ENCODE results near the gene BPTF.
A peak's percentile ranks its signal among the peaks of the same experiment; 100 is the strongest.

BPTF gene

GRCh38 chr17:67830440-67830839, 5.1 kb downstream of the BPTF start:
- Histone ChIP-seq H3K79me2 (ENCODE audit: control insufficient read depth, insufficient read depth, low read length) (peaks cover 64% of the 10 kb centered on the region), H2BK5ac (ENCODE audit: low read length) (no peak overlapping the region), H3K4me3 (ENCODE audit: low read length) (no peak overlapping the region), H3K23ac (ENCODE audit: low read length) (no peak overlapping the region), H2AK5ac (ENCODE audit: low read length) (no peak overlapping the region), H3K4ac (ENCODE audit: low read depth, low read length) (no peak overlapping the region), H3K18ac (ENCODE audit: low read length) (no peak overlapping the region), H2BK120ac (ENCODE audit: low read depth, low read length) (no peak overlapping the region), H3K9ac (ENCODE audit: low read length) (peak overlapping the region; percentile 15), H3K4me2 (ENCODE audit: low read length) (peak overlapping the region; percentile 31), H3K79me1 (ENCODE audit: low read length) (peaks cover 9% of the 10 kb centered on the region), H3K56ac (ENCODE audit: low read length) (peak overlapping the region; percentile 19), H3K4me1 (ENCODE audit: control insufficient read depth, low read depth, low read length) (peaks cover 9% of the 10 kb centered on the region), H3K36me3 (ENCODE audit: control insufficient read depth, insufficient read depth, low read length) (no peaks in the 10 kb centered on the region), H3K27me3 (ENCODE audit: insufficient read depth, low read length, poor library complexity) (no peaks in the 10 kb centered on the region), H4K8ac (ENCODE audit: low read depth, low read length) (no peak overlapping the region), H3K27ac (ENCODE audit: low read depth, low read length) (no peak overlapping the region), H4K5ac (ENCODE audit: low read length) (no peak overlapping the region), H2BK15ac (replicated peaks; ENCODE audit: low read depth) (no peak overlapping the region)
- WGBS (ENCODE audit: extremely low coverage, insufficient coverage, low lambda C conversion rate), result no CpG with 5 or more reads among the region's 6 CpGs
- peak; percentile 64 for DNase-seq

- no peak overlapping the region for H3K4me3 ChIP-seq (ENCODE audit: low read length)
- peaks cover 68% of the 10 kb centered on the region for H3K79me2 ChIP-seq (ENCODE audit: control insufficient read depth, insufficient read depth, low read length)
- H2BK5ac ChIP-seq (ENCODE audit: low read length), result no peak overlapping the region
- no peak overlapping the region for H4K5ac ChIP-seq (ENCODE audit: low read length)
- H3K18ac ChIP-seq (ENCODE audit: low read length), result no peak overlapping the region
- no peak overlapping the region for H2BK15ac ChIP-seq (replicated peaks; ENCODE audit: low read depth)
- no peak overlapping the region for H3K4ac ChIP-seq (ENCODE audit: low read depth, low read length)
- no peak overlapping the region for H4K8ac ChIP-seq (ENCODE audit: low read depth, low read length)
- no peak for DNase-seq
- H3K27ac ChIP-seq (ENCODE audit: low read depth, low read length), result no peak overlapping the region
- H3K4me1 ChIP-seq (ENCODE audit: control insufficient read depth, low read depth, low read length), result peaks cover 9% of the 10 kb centered on the region
- no peak overlapping the region for H2AK5ac ChIP-seq (ENCODE audit: low read length)
- H3K79me1 ChIP-seq (ENCODE audit: low read length), result peaks cover 9% of the 10 kb centered on the region
- no peak overlapping the region for H3K9ac ChIP-seq (ENCODE audit: low read length)
- H2BK120ac ChIP-seq (ENCODE audit: low read depth, low read length), result no peak overlapping the region
- no peaks in the 10 kb centered on the region for H3K36me3 ChIP-seq (ENCODE audit: control insufficient read depth, insufficient read depth, low read length)
- no peaks in the 10 kb centered on the region for H3K27me3 ChIP-seq (ENCODE audit: insufficient read depth, low read length, poor library complexity)
- H3K56ac ChIP-seq (ENCODE audit: low read length), result peak overlapping the region; percentile 56
- H3K4me2 ChIP-seq (ENCODE audit: low read length), result no peak overlapping the region
- H3K23ac ChIP-seq (ENCODE audit: low read length), result peak overlapping the region; percentile 80
- WGBS (ENCODE audit: extremely low coverage, insufficient coverage, low lambda C conversion rate), result no CpG with 5 or more reads among the region's 4 CpGs
These were observed 6.0 kb downstream of the BPTF start for GRCh38 chr17:67831268-67831667.

GRCh38 chr17:67833134-67833533, 7.8 kb downstream of the BPTF start:
- DNase-seq, result no peak

GRCh38 chr17:67833946-67834631, 8.8 kb downstream of the BPTF start:
- no peak overlapping the region for H3K27ac ChIP-seq (ENCODE audit: low read depth, low read length)
- no peak overlapping the region for H3K9ac ChIP-seq (ENCODE audit: low read length)
- WGBS (ENCODE audit: extremely low coverage, insufficient coverage, low lambda C conversion rate), result no CpG with 5 or more reads among the region's 3 CpGs
- H4K5ac ChIP-seq (ENCODE audit: low read length), result no peak overlapping the region
- H3K4me1 ChIP-seq (ENCODE audit: control insufficient read depth, low read depth, low read length), result peaks cover 9% of the 10 kb centered on the region
- H3K4me3 ChIP-seq (ENCODE audit: low read length), result no peak overlapping the region
- no peak overlapping the region for H2AK5ac ChIP-seq (ENCODE audit: low read length)
- no peak overlapping the region for H3K4ac ChIP-seq (ENCODE audit: low read depth, low read length)
- peaks cover 70% of the 10 kb centered on the region for H3K79me2 ChIP-seq (ENCODE audit: control insufficient read depth, insufficient read depth, low read length)
- H3K36me3 ChIP-seq (ENCODE audit: control insufficient read depth, insufficient read depth, low read length), result no peaks in the 10 kb centered on the region
- no peak overlapping the region for H4K8ac ChIP-seq (ENCODE audit: low read depth, low read length)
- no peak overlapping the region for H2BK15ac ChIP-seq (replicated peaks; ENCODE audit: low read depth)
- no peak overlapping the region for H3K18ac ChIP-seq (ENCODE audit: low read length)
- peaks cover 9% of the 10 kb centered on the region for H3K79me1 ChIP-seq (ENCODE audit: low read length)
- H2BK5ac ChIP-seq (ENCODE audit: low read length), result no peak overlapping the region
- no peak overlapping the region for H2BK120ac ChIP-seq (ENCODE audit: low read depth, low read length)
- no peaks in the 10 kb centered on the region for H3K27me3 ChIP-seq (ENCODE audit: insufficient read depth, low read length, poor library complexity)
- H3K23ac ChIP-seq (ENCODE audit: low read length), result no peak overlapping the region
- DNase-seq, result peak; percentile 64
- H3K4me2 ChIP-seq (ENCODE audit: low read length), result no peak overlapping the region
- H3K56ac ChIP-seq (ENCODE audit: low read length), result no peak overlapping the region

More at GRCh38 chr17:67833134-67833533, 7.8 kb downstream of the BPTF start:
- no peaks in the 10 kb centered on the region for H3K36me3 ChIP-seq (ENCODE audit: control insufficient read depth, insufficient read depth, low read length)
- H4K8ac ChIP-seq (ENCODE audit: low read depth, low read length), result no peak overlapping the region
- no peak overlapping the region for H2BK15ac ChIP-seq (replicated peaks; ENCODE audit: low read depth)
- no peak overlapping the region for H3K18ac ChIP-seq (ENCODE audit: low read length)
- H3K4ac ChIP-seq (ENCODE audit: low read depth, low read length), result no peak overlapping the region
- no peak overlapping the region for H2AK5ac ChIP-seq (ENCODE audit: low read length)
- no CpG with 5 or more reads among the region's 3 CpGs for WGBS (ENCODE audit: extremely low coverage, insufficient coverage, low lambda C conversion rate)
- no peak overlapping the region for H3K4me3 ChIP-seq (ENCODE audit: low read length)
- H3K27me3 ChIP-seq (ENCODE audit: insufficient read depth, low read length, poor library complexity), result no peaks in the 10 kb centered on the region
- no peak overlapping the region for H2BK5ac ChIP-seq (ENCODE audit: low read length)
- H3K9ac ChIP-seq (ENCODE audit: low read length), result no peak overlapping the region
- no peak overlapping the region for H4K5ac ChIP-seq (ENCODE audit: low read length)
- H2BK120ac ChIP-seq (ENCODE audit: low read depth, low read length), result no peak overlapping the region
- H3K79me1 ChIP-seq (ENCODE audit: low read length), result peaks cover 9% of the 10 kb centered on the region
- peaks cover 70% of the 10 kb centered on the region for H3K79me2 ChIP-seq (ENCODE audit: control insufficient read depth, insufficient read depth, low read length)
- no peak overlapping the region for H3K4me2 ChIP-seq (ENCODE audit: low read length)
- no peak overlapping the region for H3K56ac ChIP-seq (ENCODE audit: low read length)
- no peak overlapping the region for H3K27ac ChIP-seq (ENCODE audit: low read depth, low read length)
- no peak overlapping the region for H3K23ac ChIP-seq (ENCODE audit: low read length)
- H3K4me1 ChIP-seq (ENCODE audit: control insufficient read depth, low read depth, low read length), result peaks cover 9% of the 10 kb centered on the region

GRCh38 chr17:67834634-67835033, 9.3 kb downstream of the BPTF start:
- Histone ChIP-seq H3K4ac (ENCODE audit: low read depth, low read length) (no peak overlapping the region), H3K9ac (ENCODE audit: low read length) (no peak overlapping the region), H3K4me1 (ENCODE audit: control insufficient read depth, low read depth, low read length) (peaks cover 9% of the 10 kb centered on the region), H3K56ac (ENCODE audit: low read length) (no peak overlapping the region), H2AK5ac (ENCODE audit: low read length) (no peak overlapping the region), H3K4me2 (ENCODE audit: low read length) (no peak overlapping the region), H3K79me2 (ENCODE audit: control insufficient read depth, insufficient read depth, low read length) (peaks cover 68% of the 10 kb centered on the region), H4K8ac (ENCODE audit: low read depth, low read length) (no peak overlapping the region), H3K36me3 (ENCODE audit: control insufficient read depth, insufficient read depth, low read length) (no peaks in the 10 kb centered on the region), H2BK120ac (ENCODE audit: low read depth, low read length) (no peak overlapping the region), H3K27me3 (ENCODE audit: insufficient read depth, low read length, poor library complexity) (no peaks in the 10 kb centered on the region), H2BK5ac (ENCODE audit: low read length) (no peak overlapping the region), H3K18ac (ENCODE audit: low read length) (no peak overlapping the region), H3K27ac (ENCODE audit: low read depth, low read length) (no peak overlapping the region), H3K79me1 (ENCODE audit: low read length) (peaks cover 9% of the 10 kb centered on the region), H4K5ac (ENCODE audit: low read length) (no peak overlapping the region), H3K23ac (ENCODE audit: low read length) (no peak overlapping the region), H2BK15ac (replicated peaks; ENCODE audit: low read depth) (no peak overlapping the region), H3K4me3 (ENCODE audit: low read length) (no peak overlapping the region)
- no CpG with 5 or more reads among the region's 2 CpGs for WGBS (ENCODE audit: extremely low coverage, insufficient coverage, low lambda C conversion rate)
- no peak for DNase-seq
